HUES6 (cell line): Measurements from ENCODE around the gene REX1BD.
"Not testable (repeated sequence)": the region's sequence is repeated elsewhere in the genome, so short reads cannot be mapped to it uniquely, and the experiment has no call there.

Experiments
- H3K27ac ChIP-seq: 2 replicates; pipeline ENCODE4 v1.7.0; 2013; ENCODE audit warnings: low read depth, mild to moderate bottlenecking, low read length, inconsistent platforms
- H3K27me3 ChIP-seq: 2 replicates; pipeline ENCODE4 v1.6.1; 2013; ENCODE audit warnings: low read length; ENCODE audit not compliant: control insufficient read depth, insufficient read depth
- H3K36me3 ChIP-seq: 2 replicates; pipeline ENCODE4 v1.6.1; 2013; ENCODE audit warnings: low read length; ENCODE audit not compliant: control insufficient read depth, insufficient read depth
- H3K4me1 ChIP-seq: 2 replicates; pipeline ENCODE4 v1.6.1; 2013; ENCODE audit warnings: low read length; ENCODE audit not compliant: control insufficient read depth, insufficient read depth
- H3K4me3 ChIP-seq: 2 replicates; pipeline ENCODE4 v1.5.1; 2013; ENCODE audit warnings: low read depth, low read length
- H3K9ac ChIP-seq: one replicate; pipeline ENCODE4 v1.6.1; 2013; ENCODE audit warnings: mild to moderate bottlenecking, low read length
- H3K9me3 ChIP-seq: 2 replicates; pipeline ENCODE4 v1.6.1; 2013; ENCODE audit warnings: low read depth, low read length; ENCODE audit not compliant: control insufficient read depth, insufficient read depth

REX1BD gene

GRCh38 chr19:18586306-18586705 lies 2.3 kb upstream of the REX1BD start:
- H3K9me3 ChIP-seq = no peaks in the 10 kb centered on the region
- no peak overlapping the region for H3K9ac ChIP-seq
- H3K27ac ChIP-seq = no peak overlapping the region
- H3K36me3 ChIP-seq = peaks cover 5% of the 10 kb centered on the region
- H3K4me3 ChIP-seq = no peak overlapping the region
- H3K27me3 ChIP-seq = no peaks in the 10 kb centered on the region
- H3K4me1 ChIP-seq = peaks cover 12% of the 10 kb centered on the region

GRCh38 chr19:18587561-18587960 lies 1.0 kb upstream of the REX1BD start:
- peaks cover 5% of the 10 kb centered on the region for H3K36me3 ChIP-seq
- no peaks in the 10 kb centered on the region for H3K9me3 ChIP-seq
- no peaks in the 10 kb centered on the region for H3K27me3 ChIP-seq
- peak overlapping the region; percentile 96; the same call in 1 of the 2 replicates for H3K4me3 ChIP-seq
- no peak overlapping the region for H3K27ac ChIP-seq
- peaks cover 12% of the 10 kb centered on the region for H3K4me1 ChIP-seq
- no peak overlapping the region for H3K9ac ChIP-seq

- Histone ChIP-seq H3K4me1 (peaks cover 15% of the 10 kb centered on the region), H3K27me3 (no peaks in the 10 kb centered on the region), H3K9ac (peak overlapping the region; percentile 95), H3K9me3 (no peaks in the 10 kb centered on the region), H3K27ac (peak overlapping the region; percentile 95; the same call in 1 of the 2 replicates), H3K36me3 (peaks cover 5% of the 10 kb centered on the region), H3K4me3 (peak overlapping the region; percentile 96)
Measured at GRCh38 chr19:18587962-18588610, 512 bp upstream of the REX1BD start.

GRCh38 chr19:18589380-18590272 lies 1.0 kb downstream of the REX1BD start:
- H3K27ac ChIP-seq = peak overlapping the region; percentile 95
- peak overlapping the region; percentile 95 for H3K9ac ChIP-seq
- no peaks in the 10 kb centered on the region for H3K9me3 ChIP-seq
- H3K27me3 ChIP-seq = no peaks in the 10 kb centered on the region
- H3K36me3 ChIP-seq = peaks cover 5% of the 10 kb centered on the region
- peak overlapping the region; percentile 96 for H3K4me3 ChIP-seq
- peaks cover 21% of the 10 kb centered on the region for H3K4me1 ChIP-seq

- peaks cover 29% of the 10 kb centered on the region for H3K4me1 ChIP-seq
- 0 out of 2 replicates have a peak, but pooled peaks cover 3% of the 10 kb centered on the region for H3K27me3 ChIP-seq
- no peak overlapping the region for H3K27ac ChIP-seq
- H3K9me3 ChIP-seq = no peaks in the 10 kb centered on the region
- H3K36me3 ChIP-seq = peaks cover 5% of the 10 kb centered on the region
- H3K9ac ChIP-seq = peak overlapping the region; percentile 49
- H3K4me3 ChIP-seq = peak overlapping the region; percentile 96
Measured at GRCh38 chr19:18590273-18591272, 2.0 kb downstream of the REX1BD start.

GRCh38 chr19:18591735-18592385 lies 3.3 kb downstream of the REX1BD start:
- H3K27ac ChIP-seq = no peak overlapping the region
- H3K4me1 ChIP-seq = peaks cover 36% of the 10 kb centered on the region
- peaks cover 5% of the 10 kb centered on the region for H3K36me3 ChIP-seq

GRCh38 chr19:18592732-18593131 lies 4.1 kb downstream of the REX1BD start:
- not testable (repeated sequence) for H3K4me3 ChIP-seq, H3K9ac ChIP-seq, H3K27ac ChIP-seq, H3K27me3 ChIP-seq, H3K36me3 ChIP-seq, H3K9me3 ChIP-seq
- peaks cover 41% of the 10 kb centered on the region for H3K4me1 ChIP-seq

More at GRCh38 chr19:18591735-18592385, 3.3 kb downstream of the REX1BD start:
- 0 out of 2 replicates have a peak, but pooled peaks cover 5% of the 10 kb centered on the region for H3K27me3 ChIP-seq
- no peaks in the 10 kb centered on the region for H3K9me3 ChIP-seq
- H3K9ac ChIP-seq = no peak overlapping the region
- H3K4me3 ChIP-seq = no peak overlapping the region

- H3K27ac ChIP-seq = no peak overlapping the region
Measured at GRCh38 chr19:18593367-18594095, 4.9 kb downstream of the REX1BD start.

GRCh38 chr19:18594096-18594823 lies 5.7 kb downstream of the REX1BD start:
- Histone ChIP-seq H3K4me1 (peaks cover 43% of the 10 kb centered on the region), H3K27ac (peak overlapping the region; percentile 10; the same call in 1 of the 2 replicates), H3K27me3 (peaks cover 13% of the 10 kb centered on the region), H3K36me3 (peaks cover 5% of the 10 kb centered on the region), H3K9me3 (no peaks in the 10 kb centered on the region), H3K9ac (peak overlapping the region; percentile 38), H3K4me3 (peak overlapping the region; percentile 45)

More at GRCh38 chr19:18593367-18594095, 4.9 kb downstream of the REX1BD start:
- peaks cover 40% of the 10 kb centered on the region for H3K4me1 ChIP-seq
- H3K9me3 ChIP-seq = no peaks in the 10 kb centered on the region
- H3K27me3 ChIP-seq = peaks cover 8% of the 10 kb centered on the region; the same call in 1 of the 2 replicates
- H3K36me3 ChIP-seq = peaks cover 5% of the 10 kb centered on the region
- peak overlapping the region; percentile 45 for H3K4me3 ChIP-seq
- peak overlapping the region; percentile 45 for H3K9ac ChIP-seq
